SU-DHL-6 (cell line): ENCODE measurements around the gene ZNF20.

Experiments used
- EZH2phosphoT487 ChIP-seq: fragments of 200-600 bp; sonication (generic), shearing (Covaris generic); conservative IDR thresholded peaks from 2 replicates; pipeline ENCODE4 v1.6.1; 2018; ENCODE audit warnings: mild to moderate bottlenecking, antibody characterized with exemption, low read length, moderate library complexity, mixed read lengths
- TF ChIP-seq, protein P1 (sequence below): fragments of 200-600 bp; sonication (generic); IDR thresholded peaks from one replicate; pipeline ENCODE4 v1.5.1; 2017; ENCODE audit warnings: antibody characterized with exemption, mild to moderate bottlenecking, low read length, moderate library complexity; ENCODE audit not compliant: insufficient read depth, poor library complexity, severe bottlenecking

DNA sequence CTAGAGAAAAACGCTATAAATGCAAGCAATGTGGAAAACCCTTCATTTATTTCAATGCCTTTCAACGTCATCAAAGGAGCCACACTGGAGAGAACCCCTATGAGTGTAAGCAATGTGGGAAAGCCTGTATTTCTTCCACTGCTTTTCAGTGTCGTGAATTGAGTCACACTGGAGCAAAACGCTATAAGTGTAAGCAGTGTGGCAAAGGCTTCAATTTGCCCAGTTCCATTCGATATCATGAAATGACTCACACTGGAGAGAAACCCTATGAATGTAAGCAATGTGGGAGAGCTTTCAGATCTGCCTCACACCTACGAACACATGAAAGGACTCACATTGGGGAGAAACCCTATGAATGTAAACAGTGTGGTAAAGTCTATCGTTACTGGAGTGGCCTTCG, 27.4 kb downstream of the ZNF20 start:
- TF ChIP-seq, protein P1, sequence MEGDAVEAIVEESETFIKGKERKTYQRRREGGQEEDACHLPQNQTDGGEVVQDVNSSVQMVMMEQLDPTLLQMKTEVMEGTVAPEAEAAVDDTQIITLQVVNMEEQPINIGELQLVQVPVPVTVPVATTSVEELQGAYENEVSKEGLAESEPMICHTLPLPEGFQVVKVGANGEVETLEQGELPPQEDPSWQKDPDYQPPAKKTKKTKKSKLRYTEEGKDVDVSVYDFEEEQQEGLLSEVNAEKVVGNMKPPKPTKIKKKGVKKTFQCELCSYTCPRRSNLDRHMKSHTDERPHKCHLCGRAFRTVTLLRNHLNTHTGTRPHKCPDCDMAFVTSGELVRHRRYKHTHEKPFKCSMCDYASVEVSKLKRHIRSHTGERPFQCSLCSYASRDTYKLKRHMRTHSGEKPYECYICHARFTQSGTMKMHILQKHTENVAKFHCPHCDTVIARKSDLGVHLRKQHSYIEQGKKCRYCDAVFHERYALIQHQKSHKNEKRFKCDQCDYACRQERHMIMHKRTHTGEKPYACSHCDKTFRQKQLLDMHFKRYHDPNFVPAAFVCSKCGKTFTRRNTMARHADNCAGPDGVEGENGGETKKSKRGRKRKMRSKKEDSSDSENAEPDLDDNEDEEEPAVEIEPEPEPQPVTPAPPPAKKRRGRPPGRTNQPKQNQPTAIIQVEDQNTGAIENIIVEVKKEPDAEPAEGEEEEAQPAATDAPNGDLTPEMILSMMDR: no peak
- no peak for TF ChIP-seq EZH2phosphoT487
